GM19023 (cell line): Measurements from ENCODE around the gene NBPF20.
"Not testable (repeated sequence)": the region's sequence is repeated elsewhere in the genome, so short reads cannot be mapped to it uniquely, and the experiment has no call there.

Source experiments
- ATAC-seq: cut with Tn5 transposase; IDR thresholded peaks from one replicate; pipeline ENCODE4 v1.9.1; 2021; ENCODE audit warnings: mild to moderate bottlenecking, moderate library complexity; ENCODE audit not compliant: unreplicated experiment

Gene NBPF20

DNA sequence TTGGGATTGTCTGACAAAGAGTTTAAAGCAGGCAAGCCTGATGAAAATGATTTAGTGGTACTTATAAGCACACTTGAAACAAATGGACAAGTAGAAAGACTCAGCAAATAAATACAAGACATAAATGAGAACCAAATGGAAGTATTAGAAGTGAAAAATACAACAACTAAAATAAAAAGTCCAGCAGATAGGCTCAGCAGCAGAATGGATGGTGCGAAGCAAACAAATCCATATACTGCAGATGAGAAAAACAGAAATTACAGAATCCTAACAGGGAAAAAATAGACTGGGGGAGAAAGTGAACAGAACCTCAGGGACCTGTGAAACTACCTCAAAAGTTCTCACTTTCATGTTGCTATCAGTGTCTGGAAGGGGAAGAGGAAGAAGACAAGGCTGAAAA is 3.9 kb upstream of the NBPF20 start:
- not testable (repeated sequence) for ATAC-seq

DNA sequence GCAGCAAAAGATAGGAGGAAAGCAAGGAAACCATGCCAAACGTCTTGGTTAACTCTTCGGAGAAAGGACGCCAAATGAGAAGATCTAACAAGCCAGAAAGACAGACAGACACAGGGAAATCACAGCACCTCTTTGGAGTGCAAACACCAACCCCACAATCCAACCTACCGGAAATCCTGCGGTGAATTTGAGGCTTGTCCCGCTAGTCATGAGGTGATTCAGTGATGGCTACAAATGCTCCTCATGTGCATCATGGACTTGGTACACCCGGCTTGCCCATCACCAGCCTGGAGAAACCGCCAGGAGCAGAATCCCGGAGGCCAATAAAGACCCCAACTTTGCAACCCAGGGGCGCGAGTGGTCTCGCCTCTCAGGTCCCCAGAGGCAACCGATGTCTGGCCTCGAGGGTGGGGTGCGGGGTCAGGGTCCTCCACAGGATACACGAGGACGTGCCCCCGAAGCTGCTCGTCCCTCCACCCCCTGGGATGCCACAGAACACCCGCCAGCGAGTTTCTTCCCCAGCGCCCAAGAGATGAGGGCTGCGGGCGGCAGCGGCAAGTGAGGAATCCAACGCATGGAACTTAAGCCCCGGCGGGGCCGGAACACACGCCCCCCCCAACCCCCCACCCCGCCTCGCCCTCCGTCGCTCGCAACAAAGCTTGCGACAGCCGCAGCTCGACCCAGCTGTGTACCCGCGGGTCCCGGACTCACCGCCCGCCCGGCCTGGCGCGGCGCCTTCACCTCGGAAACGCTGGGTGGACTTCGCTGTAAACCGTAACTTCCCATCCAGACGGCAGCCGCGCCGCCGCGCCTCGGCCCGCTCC is 579 bp downstream of the NBPF20 start:
- ATAC-seq = peak; percentile 69

DNA sequence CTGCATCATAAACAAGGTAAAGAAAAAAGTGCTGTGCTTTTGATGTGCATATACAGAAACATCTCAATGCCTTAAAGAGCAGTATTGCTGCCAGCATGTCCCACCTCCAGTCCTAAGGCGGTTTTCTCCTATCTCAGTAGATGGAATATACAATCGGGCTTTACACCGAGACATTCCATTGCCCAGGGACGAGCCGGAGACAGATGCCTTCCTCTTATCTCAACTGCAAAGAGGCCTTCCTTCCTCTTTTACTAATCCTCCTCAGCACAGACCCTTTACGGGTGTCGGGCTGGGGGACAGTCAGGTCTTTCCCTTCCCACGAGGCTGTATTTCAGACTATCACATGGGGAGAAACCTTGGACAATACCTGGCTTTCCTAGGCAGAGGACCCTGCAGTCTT is 10.3 kb downstream of the NBPF20 start:
- not testable (repeated sequence) for ATAC-seq

DNA sequence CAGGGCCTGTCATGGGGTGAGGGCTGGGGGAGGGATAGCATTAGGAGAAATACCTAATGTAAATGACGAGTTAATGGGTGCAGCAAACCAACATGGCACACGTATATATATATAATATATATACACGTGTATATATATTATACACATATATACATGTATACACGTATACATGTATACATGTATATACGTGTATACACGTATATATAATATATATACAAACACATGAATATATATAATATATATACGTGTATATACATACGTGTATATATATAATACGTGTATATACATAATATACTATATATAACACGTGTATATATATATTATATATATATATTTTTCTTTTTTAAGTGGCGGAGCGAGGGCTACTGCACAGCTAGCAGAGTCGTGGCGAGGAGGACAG is 18.1 kb downstream of the NBPF20 start:
- ATAC-seq = not testable (repeated sequence)

DNA sequence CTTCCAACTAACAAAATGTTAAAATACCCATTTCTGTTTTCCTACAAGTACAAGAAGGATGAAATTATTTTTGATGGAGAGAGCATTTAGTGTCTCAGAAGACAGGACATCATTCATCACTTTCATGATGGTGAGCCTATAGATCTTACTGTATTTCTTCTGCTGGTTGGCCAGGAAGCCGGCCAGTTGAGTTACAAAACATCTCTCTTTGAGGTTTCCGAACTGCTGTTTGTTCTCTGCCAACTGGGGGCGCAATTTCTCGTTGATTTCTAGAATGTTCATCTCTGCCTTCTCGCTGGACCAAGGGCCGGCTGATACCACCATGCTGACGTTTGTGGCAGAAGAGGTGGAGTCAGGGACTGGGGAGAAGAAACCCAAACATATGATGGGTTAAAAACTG is 20.5 kb downstream of the NBPF20 start:
- ATAC-seq = not testable (repeated sequence)

DNA sequence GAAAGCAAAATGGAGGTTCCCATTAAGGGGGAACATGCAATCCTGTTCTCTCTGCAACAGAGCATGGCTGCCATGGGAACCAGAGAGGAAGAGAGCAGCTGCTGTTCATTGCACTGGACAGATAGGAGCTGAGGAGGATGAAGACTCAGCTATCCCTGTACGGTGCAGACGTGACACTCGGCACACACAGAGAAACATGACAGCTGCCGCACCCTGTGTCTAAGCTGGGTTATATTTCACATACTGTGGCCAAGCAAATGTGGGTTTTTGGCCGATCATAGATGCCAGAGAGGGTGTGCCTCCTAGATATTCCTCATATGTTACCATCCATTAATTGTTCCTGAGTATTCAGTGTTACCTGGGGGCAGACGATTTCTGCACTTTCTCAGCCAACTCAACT is 24.7 kb downstream of the NBPF20 start:
- ATAC-seq = not testable (repeated sequence)
